ENCODE measurements around the gene ATXN7L3. TPM values are rescaled to one million over a fixed set of nuclear protein-coding genes. Genes with fewer than 3 reads are reported as not detected.

Gene ATXN7L3
- total and polyA plus RNA-seq, 10 of the 15 experiments (the other 5 are each of a cell fraction or from before 2014, with no cell fraction given), result 0.71 to 78.7 (median 32.7) TPM

- TF ChIP-seq SKIL (IDR thresholded peaks at IDR 0.05; ENCODE audit: low read depth, poor library complexity, severe bottlenecking), result no peak
- TF ChIP-seq RUNX3 (IDR thresholded peaks at IDR 0.05; ENCODE audit: low read length), result peak; percentile 75
- TF ChIP-seq JUNB (IDR thresholded peaks at IDR 0.05), result peak; percentile 71
- TF ChIP-seq USF1 (IDR thresholded peaks at IDR 0.05; ENCODE audit: borderline replicate concordance, extremely low read length, insufficient read depth, low read depth, low read length), result peak; percentile 36
- TF ChIP-seq NFIC (IDR thresholded peaks at IDR 0.05; ENCODE audit: low read depth, low read length), result peak; percentile 18; the same call in 1 of the 2 replicates
- no peak for TF ChIP-seq ZBTB11 (CRISPR knock-in tag; IDR thresholded peaks at IDR 0.05)
- no peak for TF ChIP-seq TCF3 (IDR thresholded peaks at IDR 0.05; ENCODE audit: borderline replicate concordance, insufficient read depth, low read depth, low read length)
- peak; percentile 50; the same call in 1 of the 2 replicates for TF ChIP-seq USF2 (IDR thresholded peaks at IDR 0.05; ENCODE audit: borderline replicate concordance, low read depth, low read length)
- no peak for TF ChIP-seq JUND (IDR thresholded peaks at IDR 0.05; ENCODE audit: low read depth, low read length)
- TF ChIP-seq MLLT1 (IDR thresholded peaks at IDR 0.05), result no peak
- 0 out of 2 replicates have a peak, but pooled peaks have one; percentile 38 for TF ChIP-seq CBFB (IDR thresholded peaks at IDR 0.05; ENCODE audit: low read depth)
- no peak for TF ChIP-seq SIX5 (IDR thresholded peaks at IDR 0.05; ENCODE audit: low read depth, low read length, severe bottlenecking)
- no peak for TF ChIP-seq POLR2A (IDR thresholded peaks at IDR 0.05; ENCODE audit: low read depth, low read length)
- peak; percentile 92 to 95 for TF ChIP-seq BHLHE40 (IDR thresholded peaks at IDR 0.05; ENCODE audit: borderline replicate concordance in 1 of 2, low read depth in 2 of 2, low read length in 1 of 2)
Measured at GRCh38 chr17:44159519-44160210, 40.0 kb downstream of the ATXN7L3 start (continued).
